SK-N-SH treated with all-trans-retinoic acid at 6 μM for 48 hours (cell line): ENCODE measurements around the gene ARAP1.
A peak's percentile ranks its signal among the peaks of the same experiment; 100 is the strongest.

Experiments
- ATAC-seq: fragments of 200-7000 bp; cut with Tn5 transposase; 3 replicates; pipeline ENCODE4 v1.9.1; 2020; ENCODE audit warnings: mild to moderate bottlenecking, moderate library complexity
- ARNTL ChIP-seq: fragments of 450-650 bp; formaldehyde crosslinking; IDR thresholded peaks from 2 replicates; pipeline ENCODE4 v1.5.0; 2020; ENCODE audit warnings: low read depth, mild to moderate bottlenecking, moderate library complexity, borderline replicate concordance
- BACH2 ChIP-seq: fragments of 250-450 bp; sonication (Bioruptor Pico); IDR thresholded peaks from 2 replicates; pipeline ENCODE4 v1.9.0; 2021; ENCODE audit warnings: mild to moderate bottlenecking, borderline replicate concordance
- CREB5 ChIP-seq: fragments of 250-450 bp; sonication (Bioruptor Pico); IDR thresholded peaks from 2 replicates; pipeline ENCODE4 v1.5.1; 2020; ENCODE audit warnings: low read depth, mild to moderate bottlenecking, moderate library complexity
- CSDC2 ChIP-seq: fragments of 250-450 bp; sonication (Bioruptor Pico); IDR thresholded peaks from 2 replicates; pipeline ENCODE4 v1.5.0; 2020; ENCODE audit warnings: mild to moderate bottlenecking, moderate library complexity
- CSRNP3 ChIP-seq: fragments of 250-450 bp; sonication (Bioruptor Pico); IDR thresholded peaks from 2 replicates; pipeline ENCODE4 v1.5.1; 2021; ENCODE audit warnings: mild to moderate bottlenecking, moderate library complexity
- ESRRG ChIP-seq: fragments of 250-450 bp; sonication (Bioruptor Pico); IDR thresholded peaks from 2 replicates; pipeline ENCODE4 v1.6.1; 2021; ENCODE audit warnings: mild to moderate bottlenecking
- GLIS3 ChIP-seq: fragments of 250-450 bp; sonication (Bioruptor Pico); IDR thresholded peaks from 2 replicates; pipeline ENCODE4 v1.5.0; 2020; ENCODE audit warnings: mild to moderate bottlenecking, moderate library complexity
- ISL1 ChIP-seq: fragments of 250-450 bp; sonication (Bioruptor Pico); IDR thresholded peaks from 2 replicates; pipeline ENCODE4 v2.1.2; 2022; ENCODE audit warnings: mild to moderate bottlenecking, moderate library complexity
- OSR1 ChIP-seq: fragments of 250-450 bp; sonication (Bioruptor Pico); IDR thresholded peaks from 2 replicates; pipeline ENCODE4 v1.8.0; 2022; ENCODE audit warnings: moderate library complexity, mild to moderate bottlenecking, inconsistent platforms
- PATZ1 ChIP-seq: fragments of 250-450 bp; sonication (Bioruptor Pico); IDR thresholded peaks from 2 replicates; pipeline ENCODE4 v1.8.0; 2020; ENCODE audit warnings: mild to moderate bottlenecking, moderate library complexity, borderline replicate concordance
- POU6F1 ChIP-seq: fragments of 250-450 bp; sonication (Bioruptor Pico); IDR thresholded peaks from 2 replicates; pipeline ENCODE4 v1.8.0; 2021; ENCODE audit warnings: low read depth, mild to moderate bottlenecking, moderate library complexity, borderline replicate concordance
- PPARA ChIP-seq: fragments of 250-450 bp; sonication (Bioruptor Pico); IDR thresholded peaks from 2 replicates; pipeline ENCODE4 v1.5.0; 2020; ENCODE audit warnings: mild to moderate bottlenecking, borderline replicate concordance
- RARB ChIP-seq: fragments of 250-450 bp; sonication (Bioruptor Pico); IDR thresholded peaks from 2 replicates; pipeline ENCODE4 v1.8.0; 2021; ENCODE audit warnings: mild to moderate bottlenecking, moderate library complexity
- TOX ChIP-seq: fragments of 250-450 bp; sonication (Bioruptor Pico); IDR thresholded peaks from 2 replicates; pipeline ENCODE4 v1.8.0; 2021; ENCODE audit warnings: mild to moderate bottlenecking, moderate library complexity, borderline replicate concordance
- ZC3H10 ChIP-seq: fragments of 250-450 bp; sonication (Bioruptor Pico); IDR thresholded peaks from 2 replicates; pipeline ENCODE4 v1.5.1; 2021; ENCODE audit warnings: mild to moderate bottlenecking, moderate library complexity
- ZFP3 ChIP-seq: fragments of 250-450 bp; sonication (Bioruptor Pico); IDR thresholded peaks from 2 replicates; pipeline ENCODE4 v1.5.0; 2020; ENCODE audit warnings: mild to moderate bottlenecking, moderate library complexity
- ZFP30 ChIP-seq: fragments of 450-650 bp; formaldehyde crosslinking; IDR thresholded peaks from 2 replicates; pipeline ENCODE4 v1.5.0; 2022; ENCODE audit warnings: mild to moderate bottlenecking, moderate library complexity
- ZNF565 ChIP-seq: fragments of 450-650 bp; formaldehyde crosslinking; conservative IDR thresholded peaks from 2 replicates; pipeline ENCODE4 v1.5.0; 2020; ENCODE audit warnings: low read depth, mild to moderate bottlenecking, moderate library complexity
- ZNF70 ChIP-seq: fragments of 450-650 bp; formaldehyde crosslinking; IDR thresholded peaks from 2 replicates; pipeline ENCODE4 v1.5.0; 2020; ENCODE audit warnings: mild to moderate bottlenecking, moderate library complexity
- ZNF8 ChIP-seq: fragments of 450-650 bp; formaldehyde crosslinking; IDR thresholded peaks from 2 replicates; pipeline ENCODE4 v1.5.0; 2020; ENCODE audit warnings: mild to moderate bottlenecking, moderate library complexity

Gene ARAP1

GRCh38 chr11:72760539-72761405, 8.6 kb upstream of the ARAP1 start:
- ATAC-seq, result peak; percentile 23; the same call in 2 of the 3 replicates
- no peak for TF ChIP-seq CSDC2
- TF ChIP-seq ZNF565, result no peak
- no peak for TF ChIP-seq RARB (CRISPR knock-in tag)
- TF ChIP-seq PATZ1 (CRISPR knock-in tag), result no peak
- no peak for TF ChIP-seq ZFP30 (CRISPR knock-in tag)
- TF ChIP-seq CREB5 (CRISPR knock-in tag), result no peak
- no peak for TF ChIP-seq TOX (CRISPR knock-in tag)
- no peak for TF ChIP-seq ZNF70

- no peak for TF ChIP-seq ZNF70
- no peak for TF ChIP-seq POU6F1 (CRISPR knock-in tag)
- no peak for TF ChIP-seq GLIS3
- no peak for TF ChIP-seq CREB5 (CRISPR knock-in tag)
- TF ChIP-seq TOX (CRISPR knock-in tag), result no peak
- TF ChIP-seq ARNTL (CRISPR knock-in tag), result no peak
- no peak for TF ChIP-seq BACH2 (CRISPR knock-in tag)
- TF ChIP-seq ISL1, result no peak
- TF ChIP-seq PATZ1 (CRISPR knock-in tag), result no peak
- TF ChIP-seq PPARA (CRISPR knock-in tag), result no peak
- TF ChIP-seq CSRNP3 (CRISPR knock-in tag), result no peak
- no peak for TF ChIP-seq ZNF8 (CRISPR knock-in tag)
- TF ChIP-seq ESRRG, result no peak
- TF ChIP-seq RARB (CRISPR knock-in tag), result no peak
- ATAC-seq, result no peak
Measured at GRCh38 chr11:72759468-72759985, 7.3 kb upstream of the ARAP1 start.

- ATAC-seq, result peak; percentile 34; the same call in 2 of the 3 replicates
Measured at GRCh38 chr11:72758690-72759389, 6.6 kb upstream of the ARAP1 start.

More at GRCh38 chr11:72758690-72759389, 6.6 kb upstream of the ARAP1 start:
- TF ChIP-seq OSR1 (no peak), ZNF70 (no peak), TOX (CRISPR knock-in tag) (no peak), ZC3H10 (CRISPR knock-in tag) (no peak), ZFP3 (CRISPR knock-in tag) (no peak), BACH2 (CRISPR knock-in tag) (no peak), POU6F1 (CRISPR knock-in tag) (no peak), GLIS3 (no peak)
